Glomerular endothelial cell (primary cell): Measurements from ENCODE around the gene PCSK6. TPM values are rescaled to one million over a fixed set of nuclear protein-coding genes. Genes with fewer than 3 reads are reported as not detected.

Experiments used
- DNase-seq: peaks from one replicate; pipeline ENCODE4 v3.0.0-alpha.2; 2011; ENCODE audit warnings: low read depth, low spot score; ENCODE audit errors: extremely low read depth
- total RNA-seq: library from RNA; depleted of rRNA; stranded (reverse); fragments of >200 nt; gene quantifications from 2 replicates; pipeline ENCODE4 v1.2.3, GENCODE V29; 2015

The PCSK6 gene
- total RNA-seq, 1 donor from 2014 or later, result 24.4 TPM

- no peak for DNase-seq
Measured at GRCh38 chr15:101266787-101267186, 222.7 kb downstream of the PCSK6 start.

DNA sequence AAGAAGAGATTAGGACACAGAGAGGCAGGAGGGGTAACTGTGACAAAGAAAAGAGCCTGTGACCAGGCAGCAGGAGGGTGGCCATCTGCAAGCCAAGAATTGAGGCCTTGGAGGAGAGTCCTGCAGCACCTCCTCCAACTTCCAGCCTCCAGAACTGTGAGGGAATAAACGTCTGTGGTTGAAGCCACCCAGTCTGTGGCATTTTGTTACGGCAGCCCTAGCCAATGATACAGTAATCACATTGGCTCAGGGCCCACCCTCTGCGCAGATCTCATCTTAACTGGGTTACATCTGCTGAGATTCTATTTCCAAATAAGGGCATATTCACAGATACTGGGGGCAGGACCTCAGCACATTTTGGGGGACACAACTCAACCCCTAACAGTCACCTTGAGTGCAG is 223.5 kb downstream of the PCSK6 start:
- DNase-seq, result no peak

DNA sequence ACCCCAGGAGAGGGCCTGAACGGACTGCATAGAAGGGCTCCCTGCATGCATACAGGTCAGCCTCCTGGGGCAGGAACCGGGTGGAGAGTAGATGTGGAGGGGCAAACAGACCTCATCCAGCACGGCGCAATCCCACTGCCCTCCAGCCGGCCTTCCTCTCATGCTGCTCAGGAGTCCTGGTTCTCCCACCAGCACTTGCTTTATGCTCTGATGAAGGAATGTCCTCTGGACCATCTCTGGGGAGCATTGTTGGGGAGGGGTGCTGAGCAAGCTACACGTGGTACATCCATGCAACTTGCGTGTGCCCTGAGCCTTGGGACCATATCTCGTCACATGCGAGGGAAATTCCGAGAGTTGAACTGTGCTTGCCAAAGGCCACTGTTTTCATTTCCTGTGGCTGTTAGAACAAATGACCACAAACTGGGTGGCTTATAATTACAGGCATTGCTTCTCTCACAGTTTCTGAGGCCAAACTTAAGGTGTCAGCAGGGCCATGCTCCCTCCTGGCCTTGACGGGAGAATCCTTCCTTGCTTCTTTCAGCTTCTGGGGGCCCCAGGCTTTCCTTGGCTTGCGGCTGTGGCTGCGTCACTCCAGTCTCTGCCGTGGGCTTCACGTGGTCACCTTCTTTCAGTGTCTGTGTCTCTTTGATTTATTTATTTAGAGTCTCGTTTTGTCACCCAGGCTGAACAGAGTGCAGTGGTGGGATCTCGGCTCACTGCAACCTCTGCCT is 224.4 kb downstream of the PCSK6 start:
- no peak for DNase-seq

GRCh38 chr15:101264011-101264410 is 225.5 kb downstream of the PCSK6 start:
- DNase-seq, result no peak

DNA sequence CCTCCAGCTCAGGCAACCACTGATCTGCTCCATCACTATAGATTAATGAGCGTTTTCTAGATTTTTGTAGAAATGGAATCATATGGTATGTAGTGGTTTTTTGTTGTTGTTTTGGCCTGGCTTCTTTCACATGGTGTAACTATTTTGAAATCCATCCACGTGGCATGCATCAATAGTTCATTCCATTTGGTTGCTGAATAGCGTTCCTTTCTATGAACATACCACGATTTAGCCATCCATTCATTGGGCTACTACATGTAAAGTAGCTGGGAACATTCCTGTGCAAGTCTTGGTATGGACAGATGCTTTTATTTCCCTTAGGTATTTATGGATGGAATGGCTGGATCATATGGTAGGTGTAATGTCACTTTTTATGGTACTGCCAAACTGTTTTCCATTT is 227.0 kb downstream of the PCSK6 start:
- DNase-seq, result no peak

DNA sequence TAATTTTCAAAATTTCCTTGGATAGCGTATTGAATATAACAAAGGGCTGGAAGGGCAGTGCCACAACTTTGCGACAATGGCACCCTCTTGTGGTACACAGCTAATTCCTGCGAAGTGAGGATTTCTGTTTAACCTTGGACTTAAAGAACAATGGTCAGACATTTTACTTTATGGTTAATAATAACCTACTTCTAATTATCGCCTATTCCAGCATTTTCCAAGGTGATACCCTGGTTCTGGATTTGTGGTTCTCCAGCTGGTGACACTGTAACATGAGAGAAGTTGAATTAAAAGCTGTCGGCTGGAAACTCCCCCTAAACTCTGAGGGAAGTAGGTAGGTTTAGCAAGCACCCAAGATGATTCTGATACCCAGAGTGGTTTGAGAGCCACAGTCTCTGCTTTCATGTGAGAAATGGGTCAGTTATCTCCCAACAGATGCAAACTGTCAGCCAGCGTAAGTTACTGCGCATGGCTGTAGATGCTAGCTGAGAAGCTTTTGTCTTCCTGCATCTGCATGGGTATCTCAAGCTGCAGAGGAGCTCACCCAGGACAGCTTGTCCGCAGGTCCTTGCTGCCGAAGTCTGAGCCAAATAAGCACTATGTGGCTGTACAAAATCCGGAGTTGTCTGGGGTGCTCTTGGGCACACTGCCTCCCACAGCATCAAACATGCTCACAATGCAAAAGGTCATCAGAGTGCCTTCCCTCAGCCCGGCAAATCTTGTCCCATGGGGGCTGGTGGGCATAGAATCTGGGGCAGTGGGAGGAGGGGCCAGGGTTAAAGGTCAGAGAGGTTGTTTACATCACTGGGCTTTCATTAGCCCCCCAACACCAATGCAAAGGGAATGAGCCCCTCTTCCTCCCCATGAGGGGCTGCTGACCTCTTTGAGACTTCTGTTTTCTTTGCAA is 231.0 kb downstream of the PCSK6 start:
- peak; percentile 68 for DNase-seq

- DNase-seq, result no peak
Measured at GRCh38 chr15:101256757-101257156, 232.8 kb downstream of the PCSK6 start.

GRCh38 chr15:101255615-101256241 is 233.8 kb downstream of the PCSK6 start:
- DNase-seq, result peak; percentile 71

DNA sequence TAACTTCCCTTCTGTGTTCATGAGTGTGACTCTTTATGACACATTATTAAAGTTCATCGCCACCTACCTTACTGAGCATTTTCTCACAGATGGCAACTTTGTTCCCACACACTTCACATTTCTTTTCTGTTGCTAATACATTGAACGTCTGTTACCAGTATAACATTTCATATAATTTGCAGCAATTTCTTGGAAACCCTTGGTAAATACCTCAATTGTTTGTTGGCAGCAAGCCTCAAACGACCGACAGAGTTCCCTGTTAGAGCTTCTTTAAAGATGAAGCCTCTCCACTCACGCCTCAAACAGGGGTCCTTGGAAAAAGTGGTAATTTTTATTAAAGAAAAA is 234.5 kb downstream of the PCSK6 start:
- no peak for DNase-seq

DNA sequence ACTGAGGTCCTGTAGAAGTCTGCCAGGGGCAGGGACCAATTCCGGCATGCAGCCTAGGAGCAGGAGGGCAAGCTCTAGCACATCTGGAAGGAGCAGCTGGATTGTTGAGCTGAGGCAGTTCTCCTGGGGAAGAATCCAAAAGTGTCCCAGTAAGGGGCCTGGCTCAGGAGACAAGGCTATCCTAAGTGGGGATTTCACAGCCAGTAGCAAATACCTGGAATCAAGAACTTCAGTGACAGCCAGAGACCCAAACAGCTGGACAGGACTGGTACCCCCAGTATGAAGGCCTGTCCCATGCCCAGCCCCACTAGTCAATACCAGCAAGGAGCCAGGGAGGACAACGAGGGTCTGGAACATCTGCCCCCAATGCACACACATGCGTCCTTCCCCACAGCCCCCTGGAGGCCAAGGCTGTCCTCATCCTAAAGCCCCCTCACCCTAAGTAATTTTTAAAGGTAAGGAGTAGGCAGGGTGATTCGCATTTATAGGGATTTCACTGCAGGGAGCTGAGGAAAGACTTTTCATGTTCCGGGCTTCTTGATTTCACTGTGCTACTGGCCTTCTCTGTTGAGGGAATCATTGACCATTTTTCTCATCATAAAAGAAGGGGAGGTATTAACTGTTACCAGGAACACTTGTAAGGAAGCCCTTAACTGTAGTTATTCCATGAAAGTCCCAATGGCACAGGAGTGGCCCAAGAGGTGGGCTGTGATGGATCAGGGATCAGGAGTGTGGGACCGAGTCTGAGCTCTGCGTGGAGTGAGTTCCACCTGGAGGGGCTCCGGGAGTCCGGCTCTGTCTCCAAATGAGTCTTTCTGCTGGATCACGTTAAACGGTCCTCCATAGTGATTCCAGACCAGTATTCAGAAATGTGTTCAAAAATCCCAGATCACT is 235.1 kb downstream of the PCSK6 start:
- no peak for DNase-seq

Other genes starting within 250 kb of the PCSK6 start
- gene CHSY1, start 237.7 kb downstream of the PCSK6 start, total RNA-seq, result 33.9 and 47.0 TPM in 2 replicates
- 61.9 and 102 TPM in 2 replicates for gene SELENOS, start 212.2 kb downstream of the PCSK6 start, total RNA-seq
- gene SNRPA1, start 194.5 kb downstream of the PCSK6 start, total RNA-seq, result 33.6 and 46.3 TPM in 2 replicates
- 31.6 and 32.6 TPM in 2 replicates for gene TM2D3, start 162.7 kb upstream of the PCSK6 start, total RNA-seq
- 8.5 and 10.1 TPM in 2 replicates for gene TARS3, start 234.8 kb upstream of the PCSK6 start, total RNA-seq